ENCODE measurements around the gene GLB1L. TPM values are rescaled to one million over a fixed set of nuclear protein-coding genes. Genes with fewer than 3 reads are reported as not detected.

Gene GLB1L
- polyA plus RNA-seq, 3 donors: 2.1 to 12.9 (median 11.8) TPM

DNA sequence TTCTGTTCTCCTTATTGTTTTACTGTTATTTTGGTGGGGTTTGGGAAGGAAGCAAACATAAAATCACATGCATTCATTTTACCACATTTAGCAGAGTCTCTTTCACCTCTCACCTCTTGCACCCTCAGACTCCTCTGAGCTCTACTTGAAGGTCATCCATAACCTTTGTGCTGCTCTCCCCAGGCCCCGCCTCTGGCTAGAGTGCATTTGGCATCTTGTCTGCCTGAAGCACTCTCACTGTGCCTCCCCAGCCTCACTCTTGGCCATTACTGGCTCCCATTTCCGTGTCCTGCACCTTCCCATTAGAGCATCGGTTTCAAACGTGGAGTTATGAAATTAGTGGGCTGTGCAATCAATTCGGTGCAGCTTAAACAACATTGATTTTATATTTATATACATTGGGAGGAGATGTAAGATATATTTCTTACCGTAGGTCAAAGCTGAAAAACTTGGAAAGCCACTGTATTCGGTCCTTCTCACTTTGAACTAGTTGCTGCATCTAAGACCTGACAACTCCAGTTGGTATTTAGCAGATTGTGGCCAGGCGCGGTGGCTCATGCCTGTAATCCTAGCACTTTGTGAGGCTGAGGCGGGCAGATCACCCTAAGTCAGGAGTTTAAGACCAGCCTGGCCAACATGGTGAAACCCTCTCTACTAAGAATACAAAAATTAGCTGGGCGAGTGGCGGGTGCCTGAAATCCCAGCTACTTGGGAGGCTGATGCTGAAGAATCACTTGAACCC, 45.6 kb downstream of the GLB1L start:
- WGBS, 3 donors: 78 to 84% (median 81%) methylated on average over 12 of the region's 12 CpGs
- no peak overlapping the region for H3K27ac ChIP-seq (ENCODE audit: low read depth, low read length)

DNA sequence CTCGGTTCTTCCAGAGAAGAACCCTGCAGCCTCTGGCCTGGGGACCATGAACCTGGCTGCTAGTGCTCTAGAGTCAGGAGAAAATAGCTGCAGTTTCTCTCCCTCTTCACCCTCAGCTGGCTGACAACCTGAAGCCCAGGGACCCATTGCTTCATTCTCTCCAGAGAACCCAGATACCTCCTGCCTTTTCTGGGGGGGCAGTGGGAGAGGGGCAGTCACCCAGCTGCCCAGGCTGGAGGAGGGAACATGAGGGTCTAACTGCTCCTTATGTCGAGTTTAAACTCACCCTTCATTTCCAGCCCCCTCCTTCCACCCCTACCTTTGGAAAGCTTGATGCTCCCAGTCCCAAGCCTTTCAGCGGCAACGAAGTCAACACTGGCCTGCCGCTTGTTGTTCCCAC, 46.3 kb downstream of the GLB1L start:
- H3K27ac ChIP-seq (ENCODE audit: low read depth, low read length): no peak overlapping the region

DNA sequence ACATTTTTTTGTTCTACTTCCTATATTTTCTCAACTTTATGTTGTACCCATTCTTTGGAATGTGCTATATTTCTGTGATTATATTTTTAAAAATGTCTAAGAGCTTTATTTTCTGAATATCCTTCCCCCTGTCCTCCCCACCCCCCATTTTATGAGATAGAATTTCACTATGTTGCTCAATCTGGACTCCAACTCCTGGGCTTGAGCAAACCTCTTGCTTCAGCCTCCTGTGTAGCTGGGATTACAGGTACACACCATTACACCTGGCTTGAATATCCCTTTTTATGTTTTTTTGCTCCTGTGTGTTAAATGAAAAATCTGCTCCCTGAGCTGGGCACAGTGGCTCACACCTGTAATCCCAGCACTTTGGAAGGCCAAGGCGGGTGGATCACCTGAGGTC, 47.9 kb downstream of the GLB1L start:
- no peak overlapping the region for H3K27ac ChIP-seq (ENCODE audit: low read depth, low read length)
- 86 to 95% (median 94%) methylated on average over 1 of the region's 1 CpG for WGBS, 3 donors

More for the DNA sequence above, 46.3 kb downstream of the GLB1L start:
- 74 to 81% (median 77%) methylated on average over 5 of the region's 5 CpGs for WGBS, 3 donors

DNA sequence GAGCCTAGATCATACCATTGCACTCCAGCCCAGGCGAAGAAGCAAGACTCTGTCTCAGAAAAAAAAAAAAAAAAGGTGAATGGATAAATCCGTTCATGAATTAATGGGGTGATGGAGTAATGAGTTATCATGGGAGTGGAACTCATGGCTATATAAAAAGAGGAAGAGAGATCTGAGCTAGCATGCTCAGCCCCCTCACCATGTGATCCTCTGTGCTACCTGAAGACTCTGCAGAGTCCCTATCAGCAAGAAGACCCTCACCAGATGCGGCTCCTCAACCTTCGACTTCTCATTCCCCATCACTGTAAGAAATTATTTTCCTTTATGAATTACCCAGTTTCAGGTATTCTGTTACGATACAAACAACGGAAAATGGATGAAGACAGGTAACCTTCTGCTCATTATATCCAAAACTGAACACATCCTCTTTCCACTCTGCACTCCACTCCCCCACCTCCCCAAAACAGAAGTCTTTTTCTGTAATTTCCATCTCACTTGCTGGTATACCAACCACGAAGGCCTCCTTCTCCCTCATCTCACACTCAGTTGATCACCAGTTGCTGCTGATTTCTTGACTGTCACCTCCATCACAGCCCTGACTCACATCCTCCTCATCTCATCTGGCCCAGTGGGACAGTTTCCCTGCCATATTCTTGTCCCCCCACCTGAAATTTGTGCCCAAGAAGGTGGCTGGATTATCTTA, 58.3 kb downstream of the GLB1L start:
- no peak overlapping the region for H3K27ac ChIP-seq (ENCODE audit: low read depth, low read length)
- 86 to 93% (median 90%) methylated on average over 7 of the region's 7 CpGs for WGBS, 3 donors

Other genes with a start within 250 kb of the GLB1L start
- under 1 TPM in 2 of 3 donors, not detected in 1; 0.03 to 0.04 TPM for gene CFAP65, start 203.9 kb downstream of the GLB1L start, polyA plus RNA-seq
- 1 to 10 TPM in 1 of 3 donors, under 1 TPM in 2; 0.02 to 1.4 (median 0.22) TPM for gene IHH, start 184.5 kb downstream of the GLB1L start, polyA plus RNA-seq
- 10 to 100 TPM in 1 of 3 donors, 1 to 10 TPM in 2; 8.8 to 12.8 (median 9.4) TPM for gene NHEJ1, start 84.6 kb downstream of the GLB1L start, polyA plus RNA-seq
- gene SLC23A3, start 75.4 kb downstream of the GLB1L start, polyA plus RNA-seq: 1 to 10 TPM in 1 of 3 donors, under 1 TPM in 2; 0.48 to 2.0 (median 0.64) TPM
- gene CNPPD1, start 68.5 kb downstream of the GLB1L start, polyA plus RNA-seq: 10 to 100 TPM; 33.4 to 58.3 (median 48.4) TPM
- gene RETREG2, start 67.2 kb downstream of the GLB1L start, polyA plus RNA-seq: 10 to 100 TPM; 34.3 to 44.2 (median 40.2) TPM
- gene ZFAND2B, start 38.7 kb downstream of the GLB1L start, polyA plus RNA-seq: 10 to 100 TPM; 26.0 to 38.9 (median 27.3) TPM
- gene ABCB6, start 26.5 kb downstream of the GLB1L start, polyA plus RNA-seq: 10 to 100 TPM; 15.3 to 43.3 (median 28.1) TPM
- gene ATG9A, start 15.8 kb downstream of the GLB1L start, polyA plus RNA-seq: 10 to 100 TPM; 11.4 to 32.1 (median 21.2) TPM
- 10 to 100 TPM; 15.7 to 23.0 (median 20.7) TPM for gene ANKZF1, start 15.6 kb downstream of the GLB1L start, polyA plus RNA-seq
- 10 to 100 TPM; 33.8 to 36.6 (median 33.9) TPM for gene STK16, start within 50 bp of the GLB1L start, polyA plus RNA-seq
- not detected for gene TUBA4B, start 7.8 kb upstream of the GLB1L start, polyA plus RNA-seq
- gene TUBA4A, start 8.5 kb upstream of the GLB1L start, polyA plus RNA-seq: 10 to 100 TPM; 20.5 to 39.3 (median 30.0) TPM
- 10 to 100 TPM; 51.6 to 78.9 (median 68.9) TPM for gene DNAJB2, start 33.9 kb upstream of the GLB1L start, polyA plus RNA-seq
- 10 to 100 TPM in 1 of 3 donors, under 1 TPM in 1, not detected in 1; 0.45 to 15.5 TPM for gene PTPRN, start 64.0 kb upstream of the GLB1L start, polyA plus RNA-seq
- gene RESP18, start 87.3 kb upstream of the GLB1L start, polyA plus RNA-seq: not detected
- gene DNPEP, start 142.5 kb upstream of the GLB1L start, polyA plus RNA-seq: 100 to 1,000 TPM in 1 of 3 donors, 10 to 100 TPM in 2; 43.8 to 100 (median 95.8) TPM
- gene DES, start 172.9 kb upstream of the GLB1L start, polyA plus RNA-seq: 10 to 100 TPM; 18.9 to 35.8 (median 25.4) TPM
- 10 to 100 TPM in 1 of 3 donors, 1 to 10 TPM in 2; 3.4 to 22.5 (median 6.8) TPM for gene SPEG, start 189.4 kb upstream of the GLB1L start, polyA plus RNA-seq